ENCODE measurements around the gene NLRC3.

- TF ChIP-seq EZH2 (IDR thresholded peaks at IDR 0.05; ENCODE audit: insufficient read depth, poor library complexity, severe bottlenecking) (no peak), EZH2phosphoT487 (IDR thresholded peaks at IDR 0.05; ENCODE audit: insufficient read depth, low read depth) (no peak)
Measured at GRCh38 chr16:3595110-3595486, 17.9 kb upstream of the NLRC3 start.
